Keratinocyte (primary cell): ENCODE measurements around the gene TWIST2. TPM values are rescaled to one million over a fixed set of nuclear protein-coding genes. Genes with fewer than 3 reads are reported as not detected.

Experiments
- DNase-seq: peaks from one replicate; pipeline ENCODE4 v3.0.0-alpha.2; 2011; ENCODE audit warnings: low read depth, missing footprints, low spot score
- FAIRE-seq: peaks from 2 replicates; lab custom pipeline; 2011; peaks lifted over from hg19 to GRCh38; lab: Jason Lieb, UNC
- H2AFZ ChIP-seq: 2 replicates; pipeline ENCODE4 v1.6.0; 2012; ENCODE audit warnings: low read length, control low read depth, inconsistent platforms; ENCODE audit not compliant: control insufficient read depth
- H3K27ac ChIP-seq: 2 replicates; pipeline ENCODE4 v1.5.1; 2011; ENCODE audit warnings: low read length; ENCODE audit not compliant: control insufficient read depth, insufficient read depth
- H3K27me3 ChIP-seq: 3 replicates; pipeline ENCODE4 v1.6.0; 2011; ENCODE audit warnings: low read length; ENCODE audit not compliant: control insufficient read depth, insufficient read depth; ENCODE audit errors: extremely low read depth
- H3K36me3 ChIP-seq, 2 experiments: 2 replicates in 1 of 2; 3 replicates in 1 of 2; pipeline ENCODE4 v1.5.1; 2011; ENCODE audit warnings: low read length in 2 of 2, mild to moderate bottlenecking in 1 of 2; ENCODE audit not compliant: control insufficient read depth in 2 of 2, insufficient read depth in 2 of 2; ENCODE audit errors: extremely low read depth in 1 of 2
- H3K4me1 ChIP-seq: 3 replicates; pipeline ENCODE4 v1.5.1; 2011; ENCODE audit warnings: low read length; ENCODE audit not compliant: control insufficient read depth, insufficient read depth; ENCODE audit errors: extremely low read depth
- H3K4me2 ChIP-seq: 3 replicates; pipeline ENCODE4 v1.6.0; 2011; ENCODE audit warnings: low read depth, low read length; ENCODE audit not compliant: control insufficient read depth, insufficient read depth; ENCODE audit errors: extremely low read depth
- H3K4me3 ChIP-seq, 3 experiments: fragments of 200-600 bp in 1 of 3; sonication (generic) in 1 of 3; 2 replicates in 2 of 3; 3 replicates in 1 of 3; pipeline ENCODE4 v1.5.1; 2011 to 2016; ENCODE audit warnings: low read length in 3 of 3, mild to moderate bottlenecking in 3 of 3, control low read depth in 2 of 3, inconsistent platforms in 1 of 3, low read depth in 1 of 3, mixed read lengths in 1 of 3, mixed run types in 1 of 3, moderate library complexity in 1 of 3; ENCODE audit not compliant: control insufficient read depth in 2 of 3, insufficient read depth in 2 of 3; ENCODE audit errors: extremely low read depth in 1 of 3
- H3K79me2 ChIP-seq: 2 replicates; pipeline ENCODE4 v1.6.0; 2012; ENCODE audit warnings: low read length; ENCODE audit not compliant: control insufficient read depth, insufficient read depth
- H3K9ac ChIP-seq: 3 replicates; pipeline ENCODE4 v1.6.0; 2011; ENCODE audit warnings: low read length; ENCODE audit not compliant: control insufficient read depth, insufficient read depth; ENCODE audit errors: extremely low read depth
- H3K9me1 ChIP-seq: 3 replicates; pipeline ENCODE4 v1.6.0; 2011; ENCODE audit warnings: low read length; ENCODE audit not compliant: control insufficient read depth, insufficient read depth; ENCODE audit errors: extremely low read depth
- H3K9me3 ChIP-seq: 2 replicates; pipeline ENCODE4 v1.5.1; 2012; ENCODE audit warnings: low read depth, low read length; ENCODE audit not compliant: control insufficient read depth
- H4K20me1 ChIP-seq: 3 replicates; pipeline ENCODE4 v1.6.0; 2011; ENCODE audit warnings: low read length; ENCODE audit not compliant: control insufficient read depth, insufficient read depth; ENCODE audit errors: extremely low read depth
- CTCF ChIP-seq, 3 experiments: IDR thresholded peaks in 1 of 3; conservative IDR thresholded peaks in 1 of 3; optimal IDR thresholded peaks in 1 of 3; 2 replicates in 2 of 3; 3 replicates in 1 of 3; pipeline versions ENCODE3 to v1.5.1; 2011; ENCODE audit warnings: low read length in 3 of 3, mild to moderate bottlenecking in 3 of 3, moderate library complexity in 2 of 3, control low read depth in 1 of 3, inconsistent platforms in 1 of 3; ENCODE audit not compliant: insufficient read depth in 2 of 3; ENCODE audit errors: extremely low read depth in 1 of 3
- EZH2 ChIP-seq: IDR thresholded peaks from one replicate; pipeline ENCODE4 v1.6.1; 2012; ENCODE audit warnings: inconsistent platforms, mild to moderate bottlenecking, low read length, moderate library complexity
- dilution Hi-C: fragments of 300-500 bp; cut with MboI; formaldehyde crosslinking; loops from one replicate; pipeline ENCODE4 v1.7.0; 2020; ENCODE audit warnings: low sequenced_read_pairs; ENCODE audit not compliant: extremely low pct_ligation_motif_present
- polyA plus RNA-seq, 5 experiments: library from polyadenylated mRNA; depleted of rRNA in 3 of 5; stranded (reverse) in 3 of 5; stranded (forward) in 1 of 5; unstranded in 1 of 5; fragments of >200 nt; gene quantifications; 1 replicate in 1 of 5; 2 replicates in 3 of 5; 3 replicates in 1 of 5; pipeline versions ENCODE4 v1.2.1 to v1.2.3, GENCODE V29; 2011 to 2012; ENCODE audit warnings: missing spikeins in 2 of 5, low read depth in 1 of 5, low replicate concordance in 1 of 5

TWIST2 gene
- polyA plus RNA-seq, 1 donor (not counting 4 experiments of a cell fraction or from before 2014, with no cell fraction given): 5.5 TPM

GRCh38 chr2:238893349-238894000 lies 45.6 kb downstream of the TWIST2 start:
- Histone ChIP-seq H3K36me3 (no peaks in the 10 kb centered on the region), H2AFZ (no peak overlapping the region), H3K79me2 (no peaks in the 10 kb centered on the region), H3K9me1 (no peaks in the 10 kb centered on the region), H3K9me3 (no peaks in the 10 kb centered on the region), H4K20me1 (no peaks in the 10 kb centered on the region), H3K27ac (no peak overlapping the region), H3K27me3 (no peaks in the 10 kb centered on the region), H3K4me3 (no peak overlapping the region), H3K9ac (no peak overlapping the region), H3K4me2 (no peak overlapping the region), H3K4me1 (no peaks in the 10 kb centered on the region)
- no peak for DNase-seq
- dilution Hi-C loops: no loop called here
- TF ChIP-seq CTCF (optimal IDR thresholded peaks at IDR 0.05 in 1 of 3, IDR thresholded peaks at IDR 0.05 in 1 of 3, conservative IDR thresholded peaks at IDR 0.05 in 1 of 3; ENCODE audit: extremely low read depth in 1 of 3, insufficient read depth in 2 of 3, low read length in 3 of 3): no peak
- TF ChIP-seq EZH2: no peak
- FAIRE-seq: no peak

GRCh38 chr2:238894226-238894949 lies 46.5 kb downstream of the TWIST2 start:
- FAIRE-seq: no peak
- Histone ChIP-seq H3K9ac (no peak overlapping the region), H3K9me1 (no peaks in the 10 kb centered on the region), H3K4me2 (no peak overlapping the region), H3K9me3 (no peaks in the 10 kb centered on the region), H2AFZ (no peak overlapping the region), H3K4me1 (no peaks in the 10 kb centered on the region), H3K27ac (no peak overlapping the region), H4K20me1 (no peaks in the 10 kb centered on the region), H3K4me3 (no peak overlapping the region), H3K36me3 (no peaks in the 10 kb centered on the region), H3K79me2 (no peaks in the 10 kb centered on the region), H3K27me3 (peaks cover 4% of the 10 kb centered on the region)
- no peak for DNase-seq
- dilution Hi-C loops: no loop called here
- TF ChIP-seq CTCF (optimal IDR thresholded peaks at IDR 0.05 in 1 of 3, IDR thresholded peaks at IDR 0.05 in 1 of 3, conservative IDR thresholded peaks at IDR 0.05 in 1 of 3; ENCODE audit: extremely low read depth in 1 of 3, insufficient read depth in 2 of 3, low read length in 3 of 3) (no peak), EZH2 (no peak)
